Measurements from ENCODE around the gene ARL6IP4.

DNA sequence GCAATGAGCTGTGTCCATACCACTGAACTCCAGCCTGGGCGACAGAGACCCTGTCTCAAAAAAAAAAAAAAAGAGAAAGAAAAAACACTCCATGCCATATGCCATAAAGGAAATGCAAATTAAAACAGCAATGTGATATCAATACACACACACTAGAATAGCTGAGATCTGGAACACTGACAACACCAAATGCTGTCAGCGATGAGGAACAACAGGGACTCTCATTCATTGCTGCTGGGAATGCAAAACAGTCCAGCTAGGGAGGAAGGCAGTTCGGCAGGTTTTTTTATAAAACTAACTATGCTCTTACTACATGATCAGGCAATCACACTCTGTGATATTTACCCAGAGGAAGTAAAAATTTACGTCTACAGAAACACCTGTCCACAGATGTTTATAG, 10.8 kb upstream of the ARL6IP4 start:
- TF ChIP-seq, protein P1, sequence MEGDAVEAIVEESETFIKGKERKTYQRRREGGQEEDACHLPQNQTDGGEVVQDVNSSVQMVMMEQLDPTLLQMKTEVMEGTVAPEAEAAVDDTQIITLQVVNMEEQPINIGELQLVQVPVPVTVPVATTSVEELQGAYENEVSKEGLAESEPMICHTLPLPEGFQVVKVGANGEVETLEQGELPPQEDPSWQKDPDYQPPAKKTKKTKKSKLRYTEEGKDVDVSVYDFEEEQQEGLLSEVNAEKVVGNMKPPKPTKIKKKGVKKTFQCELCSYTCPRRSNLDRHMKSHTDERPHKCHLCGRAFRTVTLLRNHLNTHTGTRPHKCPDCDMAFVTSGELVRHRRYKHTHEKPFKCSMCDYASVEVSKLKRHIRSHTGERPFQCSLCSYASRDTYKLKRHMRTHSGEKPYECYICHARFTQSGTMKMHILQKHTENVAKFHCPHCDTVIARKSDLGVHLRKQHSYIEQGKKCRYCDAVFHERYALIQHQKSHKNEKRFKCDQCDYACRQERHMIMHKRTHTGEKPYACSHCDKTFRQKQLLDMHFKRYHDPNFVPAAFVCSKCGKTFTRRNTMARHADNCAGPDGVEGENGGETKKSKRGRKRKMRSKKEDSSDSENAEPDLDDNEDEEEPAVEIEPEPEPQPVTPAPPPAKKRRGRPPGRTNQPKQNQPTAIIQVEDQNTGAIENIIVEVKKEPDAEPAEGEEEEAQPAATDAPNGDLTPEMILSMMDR (conservative IDR thresholded peaks at IDR 0.05 in 1 of 2, IDR thresholded peaks at IDR 0.05 in 1 of 2; ENCODE audit: low read depth in 1 of 2, low read length in 2 of 2): no peak
- TF ChIP-seq EZH2 (IDR thresholded peaks at IDR 0.05; ENCODE audit: low read length, missing control alignments): no peak

Data from fibroblast of lung (primary cell).